H9 (cell line): ENCODE results near the gene SERPINB10. TPM values are rescaled to one million over a fixed set of nuclear protein-coding genes. Genes with fewer than 3 reads are reported as not detected.

ENCODE experiments used
- DNase-seq: peaks from one replicate; pipeline ENCODE4 v3.0.0-alpha.2; 2017
- H2AFZ ChIP-seq: one replicate; pipeline ENCODE4 v1.6.1; 2013; ENCODE audit warnings: mild to moderate bottlenecking, low read length, control low read depth, moderate library complexity
- H2AK5ac ChIP-seq: 2 replicates; pipeline ENCODE4 v1.6.1; 2013; ENCODE audit warnings: low read length, control low read depth, mixed read lengths; ENCODE audit not compliant: insufficient read length
- H2BK120ac ChIP-seq: one replicate; pipeline ENCODE4 v1.6.1; 2013; ENCODE audit warnings: low read depth, mild to moderate bottlenecking, low read length, control low read depth, inconsistent platforms; ENCODE audit not compliant: poor library complexity, severe bottlenecking
- H2BK12ac ChIP-seq: 2 replicates; pipeline ENCODE4 v1.6.1; 2013; ENCODE audit warnings: low read length, control low read depth, mixed read lengths, low read depth; ENCODE audit not compliant: insufficient read length
- H2BK15ac ChIP-seq: 2 replicates; pipeline ENCODE4 v1.6.1; 2013; ENCODE audit warnings: low read depth, low read length, control low read depth
- H2BK20ac ChIP-seq: one replicate; pipeline ENCODE4 v1.6.1; 2013; ENCODE audit warnings: low read depth, mild to moderate bottlenecking, low read length, control low read depth, inconsistent platforms; ENCODE audit not compliant: poor library complexity, severe bottlenecking
- H2BK5ac ChIP-seq: 2 replicates; pipeline ENCODE4 v1.6.1; 2013; ENCODE audit warnings: low read length, control low read depth, mixed read lengths; ENCODE audit not compliant: insufficient read length
- H3K14ac ChIP-seq: 2 replicates; pipeline ENCODE4 v1.6.1; 2013; ENCODE audit warnings: low read length, control low read depth; ENCODE audit not compliant: insufficient read depth
- H3K18ac ChIP-seq: 2 replicates; pipeline ENCODE4 v1.6.1; 2013; ENCODE audit warnings: low read depth, mild to moderate bottlenecking, mixed read lengths, low read length, control low read depth; ENCODE audit not compliant: insufficient read length
- H3K23ac ChIP-seq: 2 replicates; pipeline ENCODE4 v1.6.1; 2013; ENCODE audit warnings: low read length, control low read depth, mixed read lengths, low read depth; ENCODE audit not compliant: insufficient read length
- H3K23me2 ChIP-seq: 2 replicates; pipeline ENCODE4 v1.6.1; 2013; ENCODE audit warnings: low read depth, mild to moderate bottlenecking, mixed read lengths, low read length, control low read depth; ENCODE audit not compliant: insufficient read length, poor library complexity, severe bottlenecking
- H3K27ac ChIP-seq: 2 replicates; pipeline ENCODE4 v1.5.1; 2013; ENCODE audit warnings: low read length, control low read depth, mixed read lengths, low read depth; ENCODE audit not compliant: insufficient read length
- H3K27me3 ChIP-seq: 2 replicates; pipeline ENCODE4 v1.6.1; 2013; ENCODE audit warnings: low read length, control low read depth, inconsistent platforms; ENCODE audit not compliant: insufficient read depth
- H3K4ac ChIP-seq: 2 replicates; pipeline ENCODE4 v1.6.1; 2013; ENCODE audit warnings: low read depth, mild to moderate bottlenecking, control low read depth, inconsistent platforms, low read length, moderate library complexity
- H3K4me1 ChIP-seq: 2 replicates; pipeline ENCODE4 v1.6.1; 2013; ENCODE audit warnings: low read length, control low read depth, inconsistent platforms; ENCODE audit not compliant: insufficient read depth
- H3K4me2 ChIP-seq: 2 replicates; pipeline ENCODE4 v1.6.1; 2013; ENCODE audit warnings: low read length, control low read depth, mixed read lengths; ENCODE audit not compliant: insufficient read length, insufficient read depth
- H3K56ac ChIP-seq: 2 replicates; pipeline ENCODE4 v1.6.1; 2013; ENCODE audit warnings: low read depth, mild to moderate bottlenecking, mixed read lengths, low read length, control low read depth; ENCODE audit not compliant: insufficient read length
- H3K79me1 ChIP-seq: 2 replicates; pipeline ENCODE4 v1.6.1; 2013; ENCODE audit warnings: low read depth, mild to moderate bottlenecking, moderate library complexity, low read length, control low read depth, inconsistent platforms; ENCODE audit not compliant: insufficient read depth, poor library complexity, severe bottlenecking
- H3K79me2 ChIP-seq: 2 replicates; pipeline ENCODE4 v1.6.1; 2013; ENCODE audit warnings: low read length, control low read depth, inconsistent platforms; ENCODE audit not compliant: insufficient read depth
- H3K9ac ChIP-seq: 2 replicates; pipeline ENCODE4 v1.6.1; 2013; ENCODE audit warnings: low read length, control low read depth, mixed read lengths; ENCODE audit not compliant: insufficient read length; ENCODE audit errors: extremely low read depth
- H3K9me3 ChIP-seq: one replicate; pipeline ENCODE4 v1.6.1; 2013; ENCODE audit warnings: low read depth, low read length, inconsistent platforms; ENCODE audit not compliant: control insufficient read depth
- H3T11ph ChIP-seq: one replicate; pipeline ENCODE4 v1.6.1; 2013; ENCODE audit warnings: mild to moderate bottlenecking, low read length, control low read depth, inconsistent platforms
- H4K20me1 ChIP-seq: one replicate; pipeline ENCODE4 v1.6.1; 2013; ENCODE audit not compliant: control insufficient read depth, insufficient read length, insufficient read depth
- H4K5ac ChIP-seq: 2 replicates; pipeline ENCODE4 v1.6.1; 2013; ENCODE audit warnings: low read depth, mild to moderate bottlenecking, mixed read lengths, low read length, control low read depth; ENCODE audit not compliant: insufficient read length
- H4K8ac ChIP-seq: replicated peaks from 2 replicates; pipeline ENCODE4 v1.6.1; 2013; ENCODE audit warnings: low read length, control low read depth, mixed read lengths, low read depth; ENCODE audit not compliant: insufficient read length
- H4K91ac ChIP-seq: 2 replicates; pipeline ENCODE4 v1.6.1; 2013; ENCODE audit warnings: low read depth, mild to moderate bottlenecking, moderate library complexity, mixed read lengths, low read length, control low read depth; ENCODE audit not compliant: insufficient read length
- H3K27ac Mint-ChIP-seq, 3 experiments: 2 replicates in 2 of 3; 3 replicates in 1 of 3; pipeline ENCODE4 v1.8.0; 2020 to 2021; ENCODE audit warnings: mixed read lengths in 3 of 3, mild to moderate bottlenecking in 1 of 3, moderate library complexity in 1 of 3
- H3K27me3 Mint-ChIP-seq: 2 replicates; pipeline ENCODE4 v1.8.0; 2021; ENCODE audit warnings: low read depth, mild to moderate bottlenecking, moderate library complexity, mixed read lengths
- H3K36me3 Mint-ChIP-seq, 3 experiments: 2 replicates in 2 of 3; 3 replicates in 1 of 3; pipeline ENCODE4 v1.8.0; 2020 to 2021; ENCODE audit warnings: low read depth in 3 of 3, mixed read lengths in 3 of 3; ENCODE audit not compliant: insufficient read depth in 1 of 3
- H3K4me1 Mint-ChIP-seq, 2 experiments: 2 replicates each; pipeline ENCODE4 v1.8.0; 2020; ENCODE audit warnings: mixed read lengths in 2 of 2
- H3K4me3 Mint-ChIP-seq, 2 experiments: 2 replicates in 1 of 2; 3 replicates in 1 of 2; pipeline ENCODE4 v1.8.0; 2020 to 2021; ENCODE audit warnings: mild to moderate bottlenecking in 2 of 2, mixed read lengths in 2 of 2, moderate library complexity in 1 of 2
- H3K9me3 Mint-ChIP-seq, 2 experiments: 2 replicates in 1 of 2; 3 replicates in 1 of 2; pipeline ENCODE4 v1.8.0; 2020; ENCODE audit warnings: mild to moderate bottlenecking in 2 of 2, mixed read lengths in 2 of 2, moderate library complexity in 1 of 2
- CTCF ChIP-seq: fragments of 200-600 bp; sonication (generic); conservative IDR thresholded peaks from 3 replicates; pipeline ENCODE4 v1.8.0; 2021; ENCODE audit warnings: antibody characterized with exemption, mild to moderate bottlenecking
- WGBS: extraction: QIAGEN DNeasy Blood & Tissue Kit; methylation state at CpG from one replicate; pipeline ENCODE4 v1.1.7; 2013; ENCODE audit warnings: missing lambda C conversion rate, low lambda C conversion rate, mixed read lengths; ENCODE audit not compliant: insufficient read length; ENCODE audit errors: extremely low coverage; 5-methylcytosine and 5-hydroxymethylcytosine counted together
- total RNA-seq: library from RNA; stranded (reverse); gene quantifications from 2 replicates; pipeline ENCODE4 v1.2.1, GENCODE V29; 2021

Gene SERPINB10
- total RNA-seq, 1 experiment from 2014 or later = not detected

- Histone ChIP-seq H2BK20ac (no peak overlapping the region), H4K8ac (no peak overlapping the region), H3K4me2 (no peak overlapping the region), H2BK12ac (no peak overlapping the region), H4K91ac (no peak overlapping the region), H3K14ac (no peak overlapping the region), H3K79me1 (no peaks in the 10 kb centered on the region), H3T11ph (no peak overlapping the region), H3K9me3 (no peaks in the 10 kb centered on the region), H3K23me2 (no peaks in the 10 kb centered on the region), H4K5ac (no peak overlapping the region), H2BK15ac (no peak overlapping the region), H2BK5ac (no peak overlapping the region), H3K23ac (no peak overlapping the region), H3K79me2 (0 out of 2 replicates have a peak, but pooled peaks cover 2% of the 10 kb centered on the region), H3K4ac (no peak overlapping the region), H3K27me3 (no peaks in the 10 kb centered on the region), H3K56ac (no peak overlapping the region), H3K18ac (no peak overlapping the region), H3K27ac (no peak overlapping the region), H4K20me1 (no peaks in the 10 kb centered on the region), H3K4me1 (no peaks in the 10 kb centered on the region), H3K9ac (no peak overlapping the region), H2BK120ac (no peak overlapping the region), H2AK5ac (no peak overlapping the region), H2AFZ (no peak overlapping the region)
- WGBS = no CpG with 5 or more reads among the region's 2 CpGs
- Mint-ChIP-seq H3K27ac (no peak overlapping the region), H3K4me1 (no peaks in the 10 kb centered on the region), H3K36me3 (no peaks in the 10 kb centered on the region), H3K9me3 (no peaks in the 10 kb centered on the region), H3K4me3 (no peak overlapping the region), H3K27me3 (no peaks in the 10 kb centered on the region)
- DNase-seq = no peak
- TF ChIP-seq CTCF = no peak
Measured at GRCh38 chr18:63922049-63922448, 14.3 kb downstream of the SERPINB10 start.
